ENCODE measurements around the gene TRAPPC12.

TRAPPC12 gene

DNA sequence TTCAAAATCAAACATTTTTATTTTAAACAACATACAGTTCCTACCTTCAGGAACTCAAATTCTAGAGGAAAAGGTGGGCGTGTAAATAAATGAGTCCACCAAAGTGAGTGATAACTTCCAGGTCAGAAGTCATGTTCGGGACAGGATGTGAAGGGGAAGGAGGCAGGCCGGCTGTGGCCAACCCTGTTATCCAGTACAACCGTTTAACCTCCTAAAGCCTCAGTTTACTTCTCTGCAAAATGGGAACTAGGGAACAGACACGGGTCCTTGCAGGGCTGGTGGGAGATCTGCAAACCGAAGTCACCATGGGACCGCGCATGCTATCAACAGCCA is 2.2 kb upstream of the TRAPPC12 start:
- Histone ChIP-seq H2BK120ac (ENCODE audit: low read depth, low read length) (no peak overlapping the region), H3K23ac (ENCODE audit: low read depth, low read length, poor library complexity) (peak overlapping the region; percentile 80), H2AFZ (ENCODE audit: low read length) (peak overlapping the region; percentile 86), H3K18ac (ENCODE audit: low read length) (peak overlapping the region; percentile 95), H3K4me3 (ENCODE audit: low read length in 2 of 2) (peak overlapping the region; percentile 77 to 99), H3K9ac (ENCODE audit: low read depth, low read length, poor library complexity) (peak overlapping the region; percentile 96), H2BK5ac (ENCODE audit: low read length) (peak overlapping the region; percentile 84), H3K9me3 (replicated peaks in 1 of 2; ENCODE audit: control insufficient read depth in 2 of 2, insufficient read depth in 1 of 2, low read depth in 1 of 2, low read length in 2 of 2) (no peaks in the 10 kb centered on the region), H3K36me3 (replicated peaks in 1 of 2; ENCODE audit: control insufficient read depth in 2 of 2, insufficient read depth in 2 of 2, low read length in 2 of 2) (peaks cover 4 to 22% of the 10 kb centered on the region in 2 donors), H2AK5ac (ENCODE audit: low read depth, low read length) (no peak overlapping the region), H3K4ac (ENCODE audit: low read length) (no peak overlapping the region), H3K4me2 (ENCODE audit: insufficient read depth, low read length, poor library complexity, severe bottlenecking) (peak overlapping the region; percentile 75), H3K14ac (ENCODE audit: low read length) (peak overlapping the region; percentile 94), H2BK12ac (ENCODE audit: low read length) (no peak overlapping the region), H3K79me1 (ENCODE audit: low read depth, low read length) (peaks cover 6% of the 10 kb centered on the region), H4K91ac (ENCODE audit: low read depth, low read length, poor library complexity) (no peak overlapping the region), H3K27me3 (ENCODE audit: control insufficient read depth in 3 of 3, insufficient read depth in 3 of 3, low read depth in 1 of 3, low read length in 3 of 3) (no peaks in the 10 kb centered on the region), H2BK15ac (ENCODE audit: low read length) (no peak overlapping the region), H3K4me1 (ENCODE audit: control insufficient read depth in 2 of 2, insufficient read depth in 1 of 2, low read depth in 1 of 2, low read length in 2 of 2) (peaks cover 7% of the 10 kb centered on the region in 2 donors), H3K27ac (replicated peaks; ENCODE audit: low read length) (no peak overlapping the region), H4K8ac (ENCODE audit: low read depth, low read length) (no peak overlapping the region)
- WGBS, 2 donors (ENCODE audit: extremely low coverage in 2 of 2, insufficient read length in 2 of 2, insufficient replicate concordance in 1 of 2), result no CpG with 5 or more reads among the region's 8 CpGs
- DNase-seq (ENCODE audit: low spot score), result no peak

DNA sequence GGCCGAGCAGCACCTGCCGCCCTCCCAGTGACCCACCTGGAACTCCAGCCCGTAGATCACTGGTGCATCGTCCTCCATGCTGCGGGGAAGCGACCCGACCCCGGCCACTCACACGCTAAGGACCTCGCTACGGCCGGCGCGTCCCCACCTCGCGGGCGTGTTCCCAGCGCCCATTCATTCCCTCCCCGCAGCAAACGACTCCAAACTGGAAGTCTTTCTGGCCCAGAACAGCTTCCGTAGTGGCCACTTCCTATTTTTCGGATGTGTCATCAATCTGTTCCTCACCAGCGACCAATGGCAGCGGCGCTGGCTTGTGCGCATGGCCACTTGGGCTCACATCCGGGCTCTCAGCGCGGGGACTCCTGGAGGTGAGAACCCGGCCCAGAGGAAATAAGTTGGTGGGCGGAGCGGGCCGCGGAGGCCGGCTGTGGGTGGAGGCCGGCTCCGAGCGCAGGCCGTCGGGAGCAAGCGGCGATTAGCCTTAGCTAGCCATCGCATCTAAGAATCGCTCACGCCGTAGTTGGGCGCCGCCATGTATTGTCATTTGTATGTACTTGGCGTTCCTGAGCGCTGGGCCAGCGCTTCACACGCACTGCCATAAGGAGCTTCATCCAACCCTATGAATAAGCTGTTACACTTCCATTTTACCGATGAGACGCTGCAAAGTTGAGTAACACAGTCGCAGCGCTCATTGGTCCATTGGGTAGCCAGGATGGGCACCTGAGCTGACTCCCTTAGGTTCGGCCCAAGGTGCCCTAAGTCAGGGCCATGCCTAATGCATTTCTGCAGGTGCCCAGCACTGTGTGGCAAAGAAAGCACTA is 1.7 kb upstream of the TRAPPC12 start, which contains the start of gene EIPR1:
Gene EIPR1, minus strand, starts transcription at position 207 of the 821 bp plus-strand sequence. Its CDS starts 129 bp downstream, at position 78.
- H3K79me1 ChIP-seq (ENCODE audit: low read depth, low read length), result peaks cover 6% of the 10 kb centered on the region
- no peaks in the 10 kb centered on the region for H3K27me3 ChIP-seq (ENCODE audit: control insufficient read depth in 3 of 3, insufficient read depth in 3 of 3, low read depth in 1 of 3, low read length in 3 of 3)
- peak within 1 kb of the TSS; percentile 86 for H2AFZ ChIP-seq (ENCODE audit: low read length)
- H4K8ac ChIP-seq (ENCODE audit: low read depth, low read length), result no peak within 1 kb of the TSS
- no peak within 1 kb of the TSS for H3K4ac ChIP-seq (ENCODE audit: low read length)
- H3K9me3 ChIP-seq (replicated peaks in 1 of 2; ENCODE audit: control insufficient read depth in 2 of 2, insufficient read depth in 1 of 2, low read depth in 1 of 2, low read length in 2 of 2), result no peaks in the 10 kb centered on the region
- H2BK120ac ChIP-seq (ENCODE audit: low read depth, low read length), result no peak within 1 kb of the TSS
- peak; percentile 94 for DNase-seq (ENCODE audit: low spot score)
- peak within 1 kb of the TSS; percentile 75 for H3K4me2 ChIP-seq (ENCODE audit: insufficient read depth, low read length, poor library complexity, severe bottlenecking)
- peak within 1 kb of the TSS; percentile 84 for H3K27ac ChIP-seq (replicated peaks; ENCODE audit: low read length)
- H2BK15ac ChIP-seq (ENCODE audit: low read length), result no peak within 1 kb of the TSS
- H3K9ac ChIP-seq (ENCODE audit: low read depth, low read length, poor library complexity), result peak within 1 kb of the TSS; percentile 96
- H2BK12ac ChIP-seq (ENCODE audit: low read length), result no peak within 1 kb of the TSS
- peak within 1 kb of the TSS; percentile 80 for H3K23ac ChIP-seq (ENCODE audit: low read depth, low read length, poor library complexity)
- no peak within 1 kb of the TSS for H4K91ac ChIP-seq (ENCODE audit: low read depth, low read length, poor library complexity)
- peaks cover 7% of the 10 kb centered on the region in 2 donors for H3K4me1 ChIP-seq (ENCODE audit: control insufficient read depth in 2 of 2, insufficient read depth in 1 of 2, low read depth in 1 of 2, low read length in 2 of 2)
- WGBS, 2 donors (ENCODE audit: extremely low coverage in 2 of 2, insufficient read length in 2 of 2, insufficient replicate concordance in 1 of 2), result no CpG with 5 or more reads among the region's 57 CpGs
- H3K4me3 ChIP-seq (ENCODE audit: low read length in 2 of 2), result peak within 1 kb of the TSS; percentile 77 to 99
- peak within 1 kb of the TSS; percentile 94 for H3K14ac ChIP-seq (ENCODE audit: low read length)
- peaks cover 4 to 27% of the 10 kb centered on the region in 2 donors for H3K36me3 ChIP-seq (replicated peaks in 1 of 2; ENCODE audit: control insufficient read depth in 2 of 2, insufficient read depth in 2 of 2, low read length in 2 of 2)
- peak within 1 kb of the TSS; percentile 8 for H2AK5ac ChIP-seq (ENCODE audit: low read depth, low read length)
- H3K18ac ChIP-seq (ENCODE audit: low read length), result peak within 1 kb of the TSS; percentile 95
- H2BK5ac ChIP-seq (ENCODE audit: low read length), result peak within 1 kb of the TSS; percentile 84

DNA sequence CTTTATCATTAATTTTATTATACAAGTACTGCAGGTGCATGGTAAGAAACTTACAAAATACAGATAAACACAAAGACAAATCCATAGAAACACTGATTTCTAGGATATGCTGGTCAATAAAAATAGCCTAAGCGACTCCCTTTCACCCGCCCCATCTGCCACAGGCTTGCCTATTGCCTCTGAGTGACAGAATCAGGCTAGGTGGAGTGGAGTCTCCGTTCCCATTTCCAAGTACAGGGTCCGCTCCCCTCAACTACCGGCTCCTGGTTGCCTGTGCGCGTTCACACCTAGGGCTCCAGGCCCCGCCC is 201 bp upstream of the TRAPPC12 start:
- Histone ChIP-seq H2BK12ac (ENCODE audit: low read length) (no peak overlapping the region), H2AK5ac (ENCODE audit: low read depth, low read length) (no peak overlapping the region), H3K27ac (replicated peaks; ENCODE audit: low read length) (no peak overlapping the region), H3K4ac (ENCODE audit: low read length) (no peak overlapping the region), H3K9me3 (replicated peaks in 1 of 2; ENCODE audit: control insufficient read depth in 2 of 2, insufficient read depth in 1 of 2, low read depth in 1 of 2, low read length in 2 of 2) (no peaks in the 10 kb centered on the region), H3K4me2 (ENCODE audit: insufficient read depth, low read length, poor library complexity, severe bottlenecking) (peak overlapping the region; percentile 85), H3K9ac (ENCODE audit: low read depth, low read length, poor library complexity) (no peak overlapping the region), H3K27me3 (ENCODE audit: control insufficient read depth in 3 of 3, insufficient read depth in 3 of 3, low read depth in 1 of 3, low read length in 3 of 3) (no peaks in the 10 kb centered on the region), H2BK5ac (ENCODE audit: low read length) (peak overlapping the region; percentile 93), H2AFZ (ENCODE audit: low read length) (peak overlapping the region; percentile 99), H3K4me1 (ENCODE audit: control insufficient read depth in 2 of 2, insufficient read depth in 1 of 2, low read depth in 1 of 2, low read length in 2 of 2) (peaks cover 7% of the 10 kb centered on the region in 2 donors), H3K79me1 (ENCODE audit: low read depth, low read length) (peaks cover 6% of the 10 kb centered on the region), H4K8ac (ENCODE audit: low read depth, low read length) (no peak overlapping the region), H2BK120ac (ENCODE audit: low read depth, low read length) (no peak overlapping the region), H2BK15ac (ENCODE audit: low read length) (peak overlapping the region; percentile 79), H3K14ac (ENCODE audit: low read length) (no peak overlapping the region), H4K91ac (ENCODE audit: low read depth, low read length, poor library complexity) (no peak overlapping the region), H3K4me3 (ENCODE audit: low read length in 2 of 2) (peak overlapping the region; percentile 77 to 94), H3K23ac (ENCODE audit: low read depth, low read length, poor library complexity) (peak overlapping the region; percentile 90), H3K18ac (ENCODE audit: low read length) (no peak overlapping the region), H3K36me3 (replicated peaks in 1 of 2; ENCODE audit: control insufficient read depth in 2 of 2, insufficient read depth in 2 of 2, low read length in 2 of 2) (peaks cover 4 to 41% of the 10 kb centered on the region in 2 donors)
- WGBS, 2 donors (ENCODE audit: extremely low coverage in 2 of 2, insufficient read length in 2 of 2, insufficient replicate concordance in 1 of 2), result no CpG with 5 or more reads among the region's 8 CpGs
- no peak for DNase-seq (ENCODE audit: low spot score)

DNA sequence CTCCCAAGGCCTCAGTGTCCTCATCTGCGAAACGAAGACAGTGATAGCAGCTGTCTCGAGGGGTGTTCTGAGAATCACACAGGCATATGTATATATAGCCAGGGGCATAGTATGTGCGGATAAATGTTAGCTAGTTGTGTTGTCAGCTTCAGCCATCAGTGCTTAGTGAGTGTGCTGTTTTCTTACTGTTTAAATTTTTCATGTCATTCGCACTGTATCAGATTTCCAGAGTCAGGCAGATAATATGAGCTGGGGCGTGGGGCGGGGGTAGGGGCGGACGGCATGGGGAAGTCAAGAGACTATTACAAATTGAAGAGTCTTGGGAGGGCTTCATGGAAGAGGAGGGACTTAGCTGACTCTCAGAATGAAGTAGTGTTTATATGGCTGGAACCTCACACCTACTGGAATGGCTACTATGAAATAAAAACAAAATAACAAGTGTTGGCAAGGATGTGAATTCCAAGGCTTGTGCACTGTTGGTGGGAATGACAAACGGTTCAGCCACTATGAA is 7.0 kb downstream of the TRAPPC12 start:
- no CpG with 5 or more reads among the region's 10 CpGs for WGBS, 2 donors (ENCODE audit: extremely low coverage in 2 of 2, insufficient read length in 2 of 2, insufficient replicate concordance in 1 of 2)
- Histone ChIP-seq H3K9ac (ENCODE audit: low read depth, low read length, poor library complexity) (no peak overlapping the region), H3K27me3 (ENCODE audit: control insufficient read depth in 3 of 3, insufficient read depth in 3 of 3, low read depth in 1 of 3, low read length in 3 of 3) (no peaks in the 10 kb centered on the region), H3K79me1 (ENCODE audit: low read depth, low read length) (peaks cover 4% of the 10 kb centered on the region), H4K91ac (ENCODE audit: low read depth, low read length, poor library complexity) (no peak overlapping the region), H3K4me2 (ENCODE audit: insufficient read depth, low read length, poor library complexity, severe bottlenecking) (no peak overlapping the region), H2AK5ac (ENCODE audit: low read depth, low read length) (no peak overlapping the region), H2BK5ac (ENCODE audit: low read length) (no peak overlapping the region), H3K23ac (ENCODE audit: low read depth, low read length, poor library complexity) (no peak overlapping the region), H2BK15ac (ENCODE audit: low read length) (no peak overlapping the region), H3K4me1 (ENCODE audit: control insufficient read depth in 2 of 2, insufficient read depth in 1 of 2, low read depth in 1 of 2, low read length in 2 of 2) (no peaks in the 10 kb centered on the region), H2BK12ac (ENCODE audit: low read length) (no peak overlapping the region), H3K18ac (ENCODE audit: low read length) (no peak overlapping the region), H2AFZ (ENCODE audit: low read length) (no peak overlapping the region), H3K14ac (ENCODE audit: low read length) (no peak overlapping the region), H3K4me3 (ENCODE audit: low read length in 2 of 2) (no peak overlapping the region), H3K36me3 (replicated peaks in 1 of 2; ENCODE audit: control insufficient read depth in 2 of 2, insufficient read depth in 2 of 2, low read length in 2 of 2) (peaks cover 18 to 84% of the 10 kb centered on the region in 2 donors), H3K4ac (ENCODE audit: low read length) (no peak overlapping the region), H4K8ac (ENCODE audit: low read depth, low read length) (no peak overlapping the region), H3K9me3 (replicated peaks in 1 of 2; ENCODE audit: control insufficient read depth in 2 of 2, insufficient read depth in 1 of 2, low read depth in 1 of 2, low read length in 2 of 2) (no peaks in the 10 kb centered on the region), H3K27ac (replicated peaks; ENCODE audit: low read length) (no peak overlapping the region), H2BK120ac (ENCODE audit: low read depth, low read length) (no peak overlapping the region)
- DNase-seq (ENCODE audit: low spot score), result no peak

All from neuronal stem cell (in vitro differentiated cells).